NCI-H2227 (cell line): Measurements from ENCODE around the gene SYT6.
"Not testable (repeated sequence)": the region's sequence is repeated elsewhere in the genome, so short reads cannot be mapped to it uniquely, and the experiment has no call there.

ENCODE experiments used
- DNase-seq: peaks from one replicate; lab custom pipeline; 2025; ENCODE audit not compliant: unreplicated experiment; lab: John Stamatoyannopoulos, UW

SYT6 gene

DNA sequence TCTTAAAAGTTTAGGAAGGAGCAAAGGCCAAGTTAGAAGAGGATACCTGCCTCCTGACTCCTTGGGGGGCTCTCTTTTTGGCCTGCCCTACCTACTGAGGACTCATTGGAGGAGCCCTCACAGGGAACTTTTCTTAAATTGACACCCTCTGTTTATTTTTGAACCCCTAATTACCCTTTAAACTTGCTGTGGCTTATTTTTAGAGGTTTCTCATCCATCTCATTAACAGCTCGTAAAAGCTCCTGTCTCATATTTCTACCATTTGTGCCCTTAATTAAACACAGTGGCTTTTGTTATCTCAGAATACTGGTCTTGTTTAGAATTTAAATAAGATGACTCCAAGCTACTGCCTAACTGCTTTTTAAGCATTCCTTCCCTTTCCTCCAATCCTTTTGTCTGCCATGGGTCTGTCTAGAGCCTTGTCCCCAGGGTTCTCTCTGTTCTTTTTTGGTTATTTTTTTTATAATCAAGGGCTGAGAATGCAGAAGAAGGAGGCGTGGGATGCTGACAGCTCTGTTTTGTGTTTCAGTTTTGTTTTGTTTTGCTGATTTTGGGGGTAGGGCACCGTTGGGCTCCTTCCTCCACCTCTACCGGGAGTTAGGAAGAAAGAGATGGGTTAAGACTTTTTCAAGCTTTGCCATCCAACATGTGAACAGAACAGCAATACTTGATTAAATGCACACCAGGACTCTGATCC, 78.0 kb downstream of the SYT6 start:
- DNase-seq, result no peak

GRCh38 chr1:114075105-114075504, 78.6 kb downstream of the SYT6 start:
- DNase-seq, result no peak

DNA sequence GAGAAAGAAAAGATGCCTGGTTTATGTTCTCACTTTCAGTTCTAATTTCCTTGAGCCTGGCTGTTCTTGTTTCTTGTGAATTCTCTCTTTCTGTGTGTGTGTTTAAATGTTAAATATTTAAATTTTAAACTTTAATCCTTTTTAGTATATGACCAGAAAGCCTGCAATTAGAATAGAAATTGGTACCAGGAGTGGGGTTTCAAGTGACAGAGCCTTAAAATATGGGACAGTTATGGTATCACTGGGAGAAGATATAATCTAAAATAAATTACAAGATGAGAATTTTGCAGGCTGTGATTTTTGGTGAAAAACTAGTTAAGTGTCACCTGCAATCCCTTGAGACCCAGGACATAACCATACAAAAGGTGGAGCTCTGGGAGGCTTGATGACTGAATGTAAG, 81.4 kb downstream of the SYT6 start:
- DNase-seq, result no peak

- DNase-seq, result peak; percentile 10
Measured at GRCh38 chr1:114069762-114070161, 83.9 kb downstream of the SYT6 start.

DNA sequence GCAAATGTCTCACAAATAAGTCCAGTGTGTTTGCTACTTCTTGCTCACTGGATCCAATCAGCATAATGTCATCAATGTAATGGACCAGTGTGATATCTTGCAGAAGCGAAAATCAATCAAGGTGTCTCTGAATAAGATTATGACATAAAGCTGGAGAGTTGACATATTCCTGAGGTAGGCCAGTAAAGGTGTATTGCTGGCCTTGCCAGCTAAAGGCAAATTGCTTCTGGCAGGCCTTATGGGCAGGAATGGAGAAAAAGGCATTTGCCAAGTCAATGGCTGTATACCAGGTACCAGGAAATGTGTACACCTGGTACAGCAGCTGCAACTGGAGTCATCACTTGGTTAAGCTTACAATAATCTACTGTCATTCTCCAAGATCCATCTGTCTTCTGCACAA, 85.0 kb downstream of the SYT6 start:
- not testable (repeated sequence) for DNase-seq

DNA sequence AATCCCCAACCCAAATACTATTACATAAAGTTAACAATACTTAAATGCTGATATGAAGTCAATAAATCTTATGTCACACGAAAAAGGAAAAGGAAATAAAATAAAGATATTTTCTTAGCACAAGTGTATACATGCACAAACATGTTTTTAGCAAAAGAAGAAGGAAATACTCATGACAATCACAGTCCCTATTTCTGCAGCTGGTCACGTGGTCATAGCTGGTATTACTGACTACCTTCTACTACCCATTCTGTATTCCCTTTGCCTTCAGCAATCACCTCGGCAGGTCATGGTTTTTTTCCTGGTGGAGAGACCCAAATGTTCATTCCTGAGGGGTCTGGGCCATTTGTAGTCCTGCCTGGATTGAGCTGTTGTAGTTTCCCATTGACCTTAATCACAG, 88.0 kb downstream of the SYT6 start:
- DNase-seq, result not testable (repeated sequence)

DNA sequence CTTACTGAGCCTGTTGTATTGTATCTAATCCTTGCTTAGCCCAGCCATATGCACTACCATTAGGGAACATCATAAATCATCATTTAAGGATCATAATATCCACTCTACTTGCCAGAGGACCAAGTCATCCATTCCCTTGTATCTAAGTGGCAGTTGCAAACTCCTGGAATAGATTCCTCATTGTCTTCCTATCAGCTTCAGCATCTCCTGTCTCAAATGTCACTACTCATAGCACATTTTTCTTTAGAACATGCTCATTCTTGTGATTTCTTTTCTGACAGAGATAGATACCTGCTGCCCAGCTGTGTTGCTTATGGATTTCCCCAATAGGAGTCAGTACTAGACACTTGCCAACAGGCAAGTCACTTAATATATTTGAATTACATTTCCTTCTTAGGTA, 90.1 kb downstream of the SYT6 start:
- no peak for DNase-seq

DNA sequence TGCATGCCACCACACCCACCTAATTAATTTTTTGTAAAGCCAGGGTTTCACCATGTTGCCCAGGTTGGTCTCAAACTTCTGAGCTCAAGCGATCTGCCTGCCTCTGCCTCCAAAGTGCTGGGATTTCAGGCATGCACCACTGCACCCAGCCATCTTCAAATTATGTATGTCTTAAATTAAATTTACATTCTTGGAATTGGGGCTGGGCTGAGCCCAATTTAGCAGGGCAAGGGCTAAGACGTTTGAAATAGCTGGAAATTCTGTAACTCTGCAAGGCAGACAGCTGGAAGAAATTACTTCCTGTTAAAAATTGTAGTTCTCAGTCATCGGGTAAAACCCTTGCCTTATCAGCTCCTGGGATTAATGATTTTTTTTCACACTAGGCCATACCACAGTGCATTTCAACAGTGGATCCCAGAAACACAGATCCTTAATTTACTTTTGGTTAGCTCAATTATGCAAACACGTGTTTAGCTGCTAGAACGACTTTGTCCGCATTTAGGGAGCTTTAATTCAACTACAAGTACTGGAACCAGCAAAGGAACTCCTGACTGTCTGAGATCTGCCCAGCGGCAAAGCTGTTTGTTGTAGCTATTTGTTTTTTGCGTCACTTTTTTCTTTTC, 91.1 kb downstream of the SYT6 start:
- no peak for DNase-seq

DNA sequence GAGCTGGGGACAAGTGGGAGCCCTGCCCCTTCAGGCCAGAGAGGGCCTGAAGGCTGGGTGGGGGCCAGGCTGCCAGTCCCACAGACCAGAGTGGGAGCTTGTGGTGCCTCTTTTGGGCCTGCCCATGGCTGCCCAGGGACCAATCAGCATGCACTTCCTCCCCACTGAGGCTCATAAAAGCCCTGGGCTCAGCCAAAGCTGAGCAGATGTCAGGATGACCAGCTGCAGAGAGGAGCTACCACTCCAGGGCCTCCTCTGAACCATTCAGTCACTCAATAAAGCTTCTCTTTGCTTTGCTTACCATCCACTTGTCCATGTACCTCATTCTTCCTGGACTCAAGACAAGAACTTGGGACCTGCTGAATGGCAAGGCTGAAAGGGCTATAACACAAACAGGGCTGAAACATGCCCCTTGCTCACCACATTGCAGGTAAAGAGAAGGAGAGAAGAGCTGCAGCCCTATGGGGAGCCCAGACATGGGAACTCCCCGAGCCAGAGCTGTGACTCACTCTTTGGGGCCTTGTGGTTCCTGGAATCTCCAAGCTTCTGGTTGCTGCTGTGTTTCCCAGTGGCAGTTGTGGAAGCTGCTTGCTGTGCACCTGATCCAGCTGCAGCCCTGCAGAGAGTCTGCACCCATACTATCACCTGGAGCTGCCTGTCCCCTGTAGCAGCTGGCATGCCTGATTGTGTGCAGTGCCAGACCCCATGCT, 92.4 kb downstream of the SYT6 start:
- DNase-seq, result no peak

DNA sequence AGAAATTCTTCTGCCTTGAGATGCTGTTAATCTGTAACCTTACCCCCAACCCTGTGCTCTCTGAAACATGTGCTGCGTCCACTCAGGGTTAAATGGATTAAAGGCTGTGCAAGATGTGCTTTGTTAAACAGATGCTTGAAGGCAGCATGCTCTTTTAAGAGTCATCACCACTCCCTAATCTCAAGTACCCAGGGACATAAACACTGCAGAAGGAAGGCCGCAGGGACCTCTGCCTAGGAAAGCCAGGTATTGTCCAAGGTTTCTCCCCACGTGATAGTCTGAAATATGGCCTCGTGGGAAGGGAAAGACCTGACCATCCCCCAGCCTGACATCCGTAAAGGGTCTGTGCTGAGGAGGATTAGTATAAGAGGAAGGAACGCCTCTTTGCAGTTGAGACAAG, 95.4 kb downstream of the SYT6 start:
- not testable (repeated sequence) for DNase-seq

GRCh38 chr1:114054148-114054547, 99.5 kb downstream of the SYT6 start:
- no peak for DNase-seq

- no peak for DNase-seq
Measured at GRCh38 chr1:114048232-114048631, 105.4 kb downstream of the SYT6 start.

DNA sequence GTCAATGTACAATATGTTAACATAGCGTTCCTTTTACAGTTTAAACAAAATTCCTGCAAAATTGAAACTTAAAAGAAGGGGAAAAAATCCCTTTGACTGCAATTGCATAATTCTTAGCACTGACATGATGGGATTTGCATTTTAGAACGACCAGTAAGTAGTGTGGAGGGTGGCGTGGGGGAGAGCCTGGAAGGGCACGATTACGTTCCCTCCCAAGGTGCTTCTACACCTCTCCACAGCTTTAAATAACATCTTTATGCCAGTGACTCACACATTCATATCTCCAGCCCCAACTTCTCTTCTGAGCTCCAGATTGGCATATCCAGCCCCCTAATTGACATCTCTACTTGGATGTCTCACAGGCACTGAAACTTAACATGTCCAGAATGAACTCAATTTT, 110.1 kb downstream of the SYT6 start:
- no peak for DNase-seq

DNA sequence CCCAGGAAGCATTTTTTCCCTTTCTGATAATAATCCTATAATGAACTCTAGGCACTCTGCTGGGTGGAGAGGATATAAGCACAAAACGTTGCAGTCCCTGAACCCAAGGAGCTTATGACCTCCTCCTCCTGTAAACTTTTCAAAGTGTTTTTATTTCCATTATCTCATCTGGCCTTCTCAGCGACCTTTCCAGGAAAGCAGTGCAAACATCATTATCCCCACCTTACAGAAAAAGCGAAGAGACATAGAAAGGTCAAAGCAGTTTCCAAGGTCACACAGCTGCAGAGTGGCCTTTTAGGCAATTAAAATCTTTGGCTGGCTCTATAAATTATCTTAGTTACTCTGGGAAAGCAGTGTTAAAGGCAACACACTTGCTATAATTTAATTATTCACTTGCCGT, 110.6 kb downstream of the SYT6 start:
- peak; percentile 38 for DNase-seq

DNA sequence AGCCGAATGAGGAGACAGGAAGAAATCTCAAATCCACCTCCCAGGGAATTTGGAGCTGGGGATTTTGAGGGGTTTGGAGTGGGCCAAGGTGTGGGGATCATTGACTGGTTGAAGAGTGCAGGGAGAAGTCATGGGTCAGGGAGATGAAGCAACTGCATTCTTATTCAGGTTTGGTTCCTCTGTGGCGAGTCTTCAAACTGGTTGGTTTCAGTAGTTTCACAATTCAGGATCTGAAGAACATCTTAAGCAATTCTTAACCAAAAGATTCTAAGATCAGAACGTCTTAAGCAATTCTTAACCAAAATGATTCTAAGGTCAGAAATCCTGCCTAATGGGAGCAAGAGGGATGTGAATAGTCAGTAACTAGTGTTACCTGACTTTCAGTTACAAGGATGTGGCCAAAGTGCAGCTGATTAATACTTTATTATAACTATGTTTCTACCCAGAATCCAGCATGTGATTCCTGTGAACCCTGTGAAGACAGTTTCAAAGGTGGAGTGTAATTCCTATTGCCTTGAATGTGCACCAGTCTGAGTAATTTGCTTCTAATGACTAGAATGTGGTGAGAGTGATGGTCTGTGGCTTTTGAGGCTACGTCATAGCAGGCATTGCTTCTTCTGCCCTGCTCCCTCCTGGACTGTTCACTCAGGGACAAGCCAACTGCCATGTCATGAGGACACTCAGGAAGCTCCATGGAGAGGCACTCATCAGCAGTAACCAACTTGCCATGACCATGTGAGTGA, 113.2 kb downstream of the SYT6 start:
- DNase-seq, result no peak
